HG03103 (cell line): Measurements from ENCODE around the gene DHX32.

ENCODE experiments used
- ATAC-seq: cut with Tn5 transposase; IDR thresholded peaks from one replicate; pipeline ENCODE4 v1.9.1; 2021; ENCODE audit warnings: low read depth; ENCODE audit not compliant: unreplicated experiment

Gene DHX32

GRCh38 chr10:125816548-125816947 lies 64.5 kb downstream of the DHX32 start:
- no peak for ATAC-seq

- no peak for ATAC-seq
These were observed 65.3 kb downstream of the DHX32 start for GRCh38 chr10:125815764-125816163.

- ATAC-seq = no peak
These were observed 68.9 kb downstream of the DHX32 start for GRCh38 chr10:125812128-125812750.

GRCh38 chr10:125811251-125811650 lies 69.8 kb downstream of the DHX32 start:
- ATAC-seq = no peak

- ATAC-seq = no peak
These were observed 73.0 kb downstream of the DHX32 start for GRCh38 chr10:125808047-125808446.

GRCh38 chr10:125802739-125803138 lies 78.4 kb downstream of the DHX32 start:
- no peak for ATAC-seq

- ATAC-seq = no peak
These were observed 79.0 kb downstream of the DHX32 start for GRCh38 chr10:125802131-125802530.

- no peak for ATAC-seq
These were observed 79.5 kb downstream of the DHX32 start for GRCh38 chr10:125801574-125801973.

GRCh38 chr10:125799451-125800182 lies 81.5 kb downstream of the DHX32 start:
- ATAC-seq = no peak

GRCh38 chr10:125797994-125798662 lies 83.0 kb downstream of the DHX32 start:
- no peak for ATAC-seq

- ATAC-seq = no peak
These were observed 83.7 kb downstream of the DHX32 start for GRCh38 chr10:125797424-125797823.

- no peak for ATAC-seq
These were observed 85.4 kb downstream of the DHX32 start for GRCh38 chr10:125795637-125796190.

GRCh38 chr10:125795128-125795527 lies 86.0 kb downstream of the DHX32 start:
- ATAC-seq = no peak

GRCh38 chr10:125792342-125793300 lies 88.5 kb downstream of the DHX32 start:
- no peak for ATAC-seq

GRCh38 chr10:125788156-125789034 lies 92.7 kb downstream of the DHX32 start:
- ATAC-seq = no peak
